HepG2 (cell line): ENCODE measurements around the gene RANBP3. TPM values are rescaled to one million over a fixed set of nuclear protein-coding genes. Genes with fewer than 3 reads are reported as not detected.
A peak's percentile ranks its signal among the peaks of the same experiment; 100 is the strongest.

Experiments used
- ATAC-seq: fragments of 200-7000 bp; cut with Tn5 transposase; 3 replicates; pipeline ENCODE4 v1.9.1; 2020; ENCODE audit warnings: mild to moderate bottlenecking, moderate library complexity
- BruUV-seq: library from RNA; stranded (reverse); fragments of 400-500 nt; replicated peaks from 2 replicates; lab custom pipeline; 2021; lab: Mats Ljungman, UMichigan
- CTCF ChIA-PET: fragments of 300-600 bp; formaldehyde crosslinking; extraction: SDS; loops from one replicate; lab custom pipeline; 2021; ENCODE audit warnings: low total read pairs, inconsistent platforms, low intra/inter-chr PET ratio; lab: Yijun Ruan, JAX
- POLR2A ChIA-PET: fragments of 350-600 bp; sonication (Branson Sonifier 250); formaldehyde crosslinking; loops from one replicate; lab custom pipeline; 2020; ENCODE audit warnings: antibody characterized with exemption, inconsistent platforms; lab: Yijun Ruan, JAX
- DNase-seq: peaks from one replicate; pipeline ENCODE4 v3.0.0-alpha.2; 2015; ENCODE audit warnings: low spot score
- FAIRE-seq: peaks from 3 replicates; lab custom pipeline; 2011; peaks lifted over from hg19 to GRCh38; lab: Jason Lieb, UNC
- H2AFZ ChIP-seq: one replicate; pipeline ENCODE4 v1.6.1; 2011; ENCODE audit warnings: low read length, inconsistent platforms
- H3K27ac ChIP-seq: fragments of 300-600 bp; 3 replicates; pipeline ENCODE4 v1.8.0; 2011; ENCODE audit warnings: mixed run types, mild to moderate bottlenecking, mixed read lengths, low read length, inconsistent platforms; ENCODE audit not compliant: insufficient read depth; ENCODE audit errors: extremely low read length
- H3K27me3 ChIP-seq, 2 experiments: fragments of 200-600 bp in 1 of 2; 2 replicates in 1 of 2; 3 replicates in 1 of 2; pipeline versions ENCODE4 v1.6.0 to v1.8.0; 2011; ENCODE audit warnings: low read length in 2 of 2, mild to moderate bottlenecking in 2 of 2, moderate library complexity in 2 of 2, inconsistent platforms in 1 of 2; ENCODE audit not compliant: insufficient read depth in 2 of 2, control insufficient read depth in 1 of 2
- H3K36me3 ChIP-seq, 2 experiments: fragments of 200-600 bp in 1 of 2; replicated peaks in 1 of 2; 2 replicates in 1 of 2; 3 replicates in 1 of 2; pipeline versions ENCODE4 v1.5.1 to v1.8.0; 2011; ENCODE audit warnings: low read length in 2 of 2, inconsistent platforms in 1 of 2; ENCODE audit not compliant: insufficient read depth in 2 of 2, control insufficient read depth in 1 of 2
- H3K4me1 ChIP-seq: 2 replicates; pipeline ENCODE4 v1.5.1; 2012; ENCODE audit warnings: low read length, inconsistent platforms; ENCODE audit not compliant: insufficient read depth
- H3K4me2 ChIP-seq: 2 replicates; pipeline ENCODE4 v1.6.0; 2011; ENCODE audit warnings: low read depth, low read length, inconsistent platforms
- H3K4me3 ChIP-seq, 3 experiments: fragments of 200-600 bp in 1 of 3; sonication (generic), shearing (Covaris generic) in 1 of 3; replicated peaks in 1 of 3; 2 replicates each; pipeline ENCODE4 v1.5.1; 2011 to 2016; ENCODE audit warnings: low read length in 3 of 3, inconsistent platforms in 2 of 3, low read depth in 2 of 3, mild to moderate bottlenecking in 2 of 3, control low read depth in 1 of 3, mixed read lengths in 1 of 3; ENCODE audit not compliant: insufficient read depth in 1 of 3
- H3K79me2 ChIP-seq: one replicate; pipeline ENCODE4 v1.6.1; 2011; ENCODE audit warnings: low read length, inconsistent platforms; ENCODE audit not compliant: insufficient read depth
- H3K9ac ChIP-seq: 2 replicates; pipeline ENCODE4 v1.6.0; 2011; ENCODE audit warnings: mild to moderate bottlenecking, low read depth, low read length, inconsistent platforms; ENCODE audit not compliant: insufficient read depth
- H3K9me3 ChIP-seq: 2 replicates; pipeline ENCODE4 v1.5.1; 2012; ENCODE audit warnings: mild to moderate bottlenecking, low read length
- H4K20me1 ChIP-seq: 2 replicates; pipeline ENCODE4 v1.6.0; 2011; ENCODE audit warnings: inconsistent platforms, mild to moderate bottlenecking, low read length, moderate library complexity; ENCODE audit not compliant: insufficient read depth
- ATAD3A ChIP-seq: sonication (generic); formaldehyde crosslinking; IDR thresholded peaks from 2 replicates; pipeline ENCODE4 v1.4.0; 2020; ENCODE audit warnings: missing genetic modification reagents
- GLI4 ChIP-seq: sonication (generic); formaldehyde crosslinking; IDR thresholded peaks from 2 replicates; pipeline ENCODE4 v1.5.1; 2020; ENCODE audit warnings: missing genetic modification reagents, mild to moderate bottlenecking, moderate library complexity, borderline replicate concordance
- HNRNPL ChIP-seq: fragments of 200-400 bp; formaldehyde crosslinking; IDR thresholded peaks from 2 replicates; pipeline ENCODE4 v1.6.1; 2017; ENCODE audit warnings: mild to moderate bottlenecking, low read depth, low read length
- RBM22 ChIP-seq: fragments of 200-400 bp; formaldehyde crosslinking; optimal IDR thresholded peaks from 2 replicates; pipeline ENCODE3; 2017; ENCODE audit warnings: mild to moderate bottlenecking, low read length, moderate library complexity
- ZBTB33 ChIP-seq: sonication (generic); formaldehyde crosslinking; IDR thresholded peaks from 2 replicates; pipeline ENCODE4 v1.4.0; 2020; ENCODE audit warnings: missing genetic modification reagents
- ZBTB38 ChIP-seq: sonication (generic); formaldehyde crosslinking; IDR thresholded peaks from 2 replicates; pipeline ENCODE4 v1.5.1; 2020; ENCODE audit warnings: mild to moderate bottlenecking, missing genetic modification reagents
- ZNF687 ChIP-seq: sonication (generic); formaldehyde crosslinking; IDR thresholded peaks from 2 replicates; pipeline ENCODE4 v1.5.1; 2020; ENCODE audit warnings: mild to moderate bottlenecking, missing genetic modification reagents, moderate library complexity
- WGBS: methylation state at CpG from one replicate; pipeline ENCODE4 v1.1.6; 2017; ENCODE audit warnings: low lambda C conversion rate; 5-methylcytosine and 5-hydroxymethylcytosine counted together
- in situ Hi-C: cut with HindIII; loops from 2 replicates; pipeline ENCODE4 v1.10.0; 2017; ENCODE audit warnings: low pct_unique_long_range_greater_than_20kb; ENCODE audit not compliant: extremely low pct_ligation_motif_present
- intact Hi-C: fragments of 100-400 bp; cut with micrococcal nuclease; formaldehyde crosslinking; loops from one replicate; pipeline ENCODE4 v1.10.0; 2022; ENCODE audit not compliant: unreplicated experiment
- polyA plus RNA-seq, 8 experiments: library from polyadenylated mRNA; depleted of rRNA in 3 of 8; stranded (reverse) in 7 of 8; unstranded in 1 of 8; fragments of >200 nt; fragmentation: Illumina TruSeq in 4 of 8; extraction: Trizol in 4 of 8; gene quantifications; 2 replicates each; pipeline versions ENCODE4 v1.2.1 to v1.2.3, GENCODE V29; 2011 to 2016; ENCODE audit warnings: low read depth in 4 of 8, missing spikeins in 1 of 8, mixed read lengths in 1 of 8; ENCODE audit not compliant: insufficient read depth in 1 of 8
- total RNA-seq, 5 experiments: library from RNA; depleted of rRNA; stranded (reverse); fragments of >200 nt; fragmentation: Illumina TruSeq; extraction: Trizol; gene quantifications; 2 replicates each; pipeline ENCODE4 v1.2.3, GENCODE V29; 2016; ENCODE audit warnings: low read depth in 1 of 5
- TF ChIP-seq, protein P1 (sequence below): sonication (generic); formaldehyde crosslinking; IDR thresholded peaks from 2 replicates; pipeline ENCODE4; 2020; ENCODE audit warnings: missing genetic modification reagents, mild to moderate bottlenecking, borderline replicate concordance

Gene RANBP3
- total and polyA plus RNA-seq, 2 of the 13 experiments (the other 11 are each of a cell fraction or from before 2014, with no cell fraction given), result 39.5 to 149 TPM

GRCh38 chr19:5956728-5957127 is 21.2 kb downstream of the RANBP3 start:
- 98% methylated on average over 12 of the region's 12 CpGs for WGBS
- intact Hi-C loops, result no loop called here
- CTCF ChIA-PET, result no interaction called here
- BruUV-seq, result no TSS peak
- Histone ChIP-seq H3K4me1 (peaks cover 95% of the 10 kb centered on the region), H4K20me1 (peaks cover 5% of the 10 kb centered on the region; the same call in 1 of the 2 replicates), H3K4me2 (peak overlapping the region; percentile 16), H3K27ac (peak overlapping the region; percentile 15), H2AFZ (no peak overlapping the region), H3K9me3 (no peaks in the 10 kb centered on the region), H3K27me3 (no peaks in the 10 kb centered on the region), H3K4me3 (no peak overlapping the region), H3K79me2 (peaks cover 95% of the 10 kb centered on the region), H3K36me3 (peaks cover 8 to 11% of the 10 kb centered on the region in 2 experiments; a peak in 2 of 5 replicates), H3K9ac (no peak overlapping the region)
- 0 out of 2 replicates have a peak, but pooled peaks have one; percentile 72 for TF ChIP-seq HNRNPL
- peak; percentile 14 for TF ChIP-seq RBM22
- no peak for TF ChIP-seq GLI4 (CRISPR knock-in tag)
- TF ChIP-seq ATAD3A (CRISPR knock-in tag), result no peak
- peak; percentile 63; the same call in 1 of the 2 replicates for TF ChIP-seq ZBTB33
- TF ChIP-seq ZNF687, result peak; percentile 48
- peak; percentile 90; the same call in 1 of the 2 replicates for TF ChIP-seq ZBTB38
- TF ChIP-seq, protein P1, sequence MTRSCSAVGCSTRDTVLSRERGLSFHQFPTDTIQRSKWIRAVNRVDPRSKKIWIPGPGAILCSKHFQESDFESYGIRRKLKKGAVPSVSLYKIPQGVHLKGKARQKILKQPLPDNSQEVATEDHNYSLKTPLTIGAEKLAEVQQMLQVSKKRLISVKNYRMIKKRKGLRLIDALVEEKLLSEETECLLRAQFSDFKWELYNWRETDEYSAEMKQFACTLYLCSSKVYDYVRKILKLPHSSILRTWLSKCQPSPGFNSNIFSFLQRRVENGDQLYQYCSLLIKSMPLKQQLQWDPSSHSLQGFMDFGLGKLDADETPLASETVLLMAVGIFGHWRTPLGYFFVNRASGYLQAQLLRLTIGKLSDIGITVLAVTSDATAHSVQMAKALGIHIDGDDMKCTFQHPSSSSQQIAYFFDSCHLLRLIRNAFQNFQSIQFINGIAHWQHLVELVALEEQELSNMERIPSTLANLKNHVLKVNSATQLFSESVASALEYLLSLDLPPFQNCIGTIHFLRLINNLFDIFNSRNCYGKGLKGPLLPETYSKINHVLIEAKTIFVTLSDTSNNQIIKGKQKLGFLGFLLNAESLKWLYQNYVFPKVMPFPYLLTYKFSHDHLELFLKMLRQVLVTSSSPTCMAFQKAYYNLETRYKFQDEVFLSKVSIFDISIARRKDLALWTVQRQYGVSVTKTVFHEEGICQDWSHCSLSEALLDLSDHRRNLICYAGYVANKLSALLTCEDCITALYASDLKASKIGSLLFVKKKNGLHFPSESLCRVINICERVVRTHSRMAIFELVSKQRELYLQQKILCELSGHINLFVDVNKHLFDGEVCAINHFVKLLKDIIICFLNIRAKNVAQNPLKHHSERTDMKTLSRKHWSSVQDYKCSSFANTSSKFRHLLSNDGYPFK, result 0 out of 2 replicates have a peak, but pooled peaks have one; percentile 28
- ATAC-seq (no peak), DNase-seq (no peak), FAIRE-seq (no peak)
- POLR2A ChIA-PET, result interaction anchor here (1.4 to 3.4 kb wide), 2 partner anchors 21 to 53 kb away, joined by 3 to 13 read pairs; partner anchors contain the start of genes NDUFA11, RANBP3 and VMAC
- in situ Hi-C loops, result no loop called here
